ENCODE results near the gene MRPL9. TPM values are rescaled to one million over a fixed set of nuclear protein-coding genes. Genes with fewer than 3 reads are reported as not detected.

Gene MRPL9
- total RNA-seq, 1 experiment from 2014 or later: 122 TPM

DNA sequence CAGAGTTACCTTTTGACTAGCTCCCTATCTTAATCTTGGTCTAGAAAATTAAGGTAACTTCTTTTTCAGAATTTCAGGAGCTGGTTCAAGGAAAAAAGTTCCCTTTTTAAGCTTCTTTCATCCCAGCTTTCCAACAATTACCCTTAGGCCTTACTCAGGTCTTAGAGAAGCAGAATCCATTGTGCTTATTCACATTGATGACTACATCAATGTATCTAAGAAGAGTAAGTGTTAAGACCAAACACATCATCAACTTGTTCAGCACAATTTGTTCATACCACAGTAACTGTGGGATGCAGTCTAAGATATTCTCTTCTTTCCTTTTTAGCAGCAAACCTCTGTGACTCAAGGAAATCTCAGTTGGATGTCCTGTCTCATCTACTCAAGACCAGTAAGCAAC is 4.1 kb downstream of the MRPL9 start:
- peaks cover 4% of the 10 kb centered on the region; the same call in 1 of the 2 replicates for H3K36me3 ChIP-seq (ENCODE audit: control insufficient read depth, insufficient read depth, low read length)
- no peaks in the 10 kb centered on the region for H3K9me3 Mint-ChIP-seq (ENCODE audit: unreplicated experiment)

DNA sequence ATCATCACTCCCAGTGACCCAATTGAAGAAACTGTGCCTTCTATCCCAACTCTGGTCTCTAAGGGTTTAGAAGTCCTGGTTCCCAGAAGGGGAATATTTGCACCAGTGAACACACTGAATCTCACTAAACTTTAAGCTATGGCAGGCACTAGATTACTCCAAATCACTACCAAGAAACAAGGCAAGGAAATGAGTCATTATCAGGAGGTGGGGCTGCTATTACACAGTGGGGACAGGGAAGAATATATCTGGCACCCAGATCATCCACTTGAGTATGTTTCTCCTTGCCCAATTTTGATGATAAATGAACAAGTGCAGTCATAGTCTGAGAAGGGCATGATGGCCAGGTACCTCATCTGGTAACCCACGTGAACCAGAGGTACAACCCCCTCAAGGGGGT is 7.0 kb downstream of the MRPL9 start:
- intact Hi-C loops (cut with micrococcal nuclease; ENCODE audit: unreplicated experiment): no loop called here
- Histone ChIP-seq H3K9me3 (no peaks in the 10 kb centered on the region), H3K36me3 (ENCODE audit: control insufficient read depth, insufficient read depth, low read length) (peaks cover 2% of the 10 kb centered on the region; the same call in 1 of the 2 replicates), H3K27me3 (replicated peaks; ENCODE audit: control insufficient read depth, insufficient read depth, low read length) (no peaks in the 10 kb centered on the region), H3K4me1 (no peaks in the 10 kb centered on the region), H3K4me3 (ENCODE audit: low read depth, low read length) (no peak overlapping the region)
- no peak overlapping the region for H3K4me3 Mint-ChIP-seq (ENCODE audit: unreplicated experiment)
- TF ChIP-seq, protein P1, sequence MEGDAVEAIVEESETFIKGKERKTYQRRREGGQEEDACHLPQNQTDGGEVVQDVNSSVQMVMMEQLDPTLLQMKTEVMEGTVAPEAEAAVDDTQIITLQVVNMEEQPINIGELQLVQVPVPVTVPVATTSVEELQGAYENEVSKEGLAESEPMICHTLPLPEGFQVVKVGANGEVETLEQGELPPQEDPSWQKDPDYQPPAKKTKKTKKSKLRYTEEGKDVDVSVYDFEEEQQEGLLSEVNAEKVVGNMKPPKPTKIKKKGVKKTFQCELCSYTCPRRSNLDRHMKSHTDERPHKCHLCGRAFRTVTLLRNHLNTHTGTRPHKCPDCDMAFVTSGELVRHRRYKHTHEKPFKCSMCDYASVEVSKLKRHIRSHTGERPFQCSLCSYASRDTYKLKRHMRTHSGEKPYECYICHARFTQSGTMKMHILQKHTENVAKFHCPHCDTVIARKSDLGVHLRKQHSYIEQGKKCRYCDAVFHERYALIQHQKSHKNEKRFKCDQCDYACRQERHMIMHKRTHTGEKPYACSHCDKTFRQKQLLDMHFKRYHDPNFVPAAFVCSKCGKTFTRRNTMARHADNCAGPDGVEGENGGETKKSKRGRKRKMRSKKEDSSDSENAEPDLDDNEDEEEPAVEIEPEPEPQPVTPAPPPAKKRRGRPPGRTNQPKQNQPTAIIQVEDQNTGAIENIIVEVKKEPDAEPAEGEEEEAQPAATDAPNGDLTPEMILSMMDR (IDR thresholded peaks at IDR 0.05; ENCODE audit: insufficient read depth in 1 of 2, low read depth in 1 of 2, low read length in 1 of 2, severe bottlenecking in 1 of 2, unreplicated experiment in 1 of 2): no peak
- no TSS peak for BruUV-seq (replicated peaks)
- ChIA-PET CTCF (no interaction called here), POLR2A (no interaction called here)
- H3K9me3 Mint-ChIP-seq (ENCODE audit: unreplicated experiment): no peaks in the 10 kb centered on the region
- H3K27ac Mint-ChIP-seq (ENCODE audit: unreplicated experiment): no peak overlapping the region
- H3K27me3 Mint-ChIP-seq (ENCODE audit: insufficient read depth, unreplicated experiment): no peaks in the 10 kb centered on the region
- H3K4me1 Mint-ChIP-seq (ENCODE audit: low read depth, unreplicated experiment): no peaks in the 10 kb centered on the region
- DNase-seq: no peak
- peaks cover 40% of the 10 kb centered on the region for H3K36me3 Mint-ChIP-seq (ENCODE audit: insufficient read depth, unreplicated experiment)

More for the DNA sequence above, 4.1 kb downstream of the MRPL9 start:
- ChIA-PET POLR2A (interaction anchor here (0.7 kb wide), 1 partner anchor 268 kb away, joined by 4 read pairs; no protein-coding TSS in a partner anchor), CTCF (no interaction called here)
- H3K36me3 Mint-ChIP-seq (ENCODE audit: insufficient read depth, unreplicated experiment): peaks cover 47% of the 10 kb centered on the region
- Histone ChIP-seq H3K9me3 (no peaks in the 10 kb centered on the region), H3K27me3 (replicated peaks; ENCODE audit: control insufficient read depth, insufficient read depth, low read length) (no peaks in the 10 kb centered on the region), H3K4me1 (0 out of 2 replicates have a peak, but pooled peaks cover 3% of the 10 kb centered on the region), H3K4me3 (ENCODE audit: low read depth, low read length) (no peak overlapping the region)
- no peak for DNase-seq
- TF ChIP-seq, protein P1 (IDR thresholded peaks at IDR 0.05; ENCODE audit: insufficient read depth in 1 of 2, low read depth in 1 of 2, low read length in 1 of 2, severe bottlenecking in 1 of 2, unreplicated experiment in 1 of 2): no peak
- no peaks in the 10 kb centered on the region for H3K27me3 Mint-ChIP-seq (ENCODE audit: insufficient read depth, unreplicated experiment)
- H3K4me1 Mint-ChIP-seq (ENCODE audit: low read depth, unreplicated experiment): peaks cover 5% of the 10 kb centered on the region
- H3K27ac Mint-ChIP-seq (ENCODE audit: unreplicated experiment): no peak overlapping the region
- H3K4me3 Mint-ChIP-seq (ENCODE audit: unreplicated experiment): no peak overlapping the region
- intact Hi-C loops (cut with micrococcal nuclease; ENCODE audit: unreplicated experiment): no loop called here
- no TSS peak for BruUV-seq (replicated peaks)

DNA sequence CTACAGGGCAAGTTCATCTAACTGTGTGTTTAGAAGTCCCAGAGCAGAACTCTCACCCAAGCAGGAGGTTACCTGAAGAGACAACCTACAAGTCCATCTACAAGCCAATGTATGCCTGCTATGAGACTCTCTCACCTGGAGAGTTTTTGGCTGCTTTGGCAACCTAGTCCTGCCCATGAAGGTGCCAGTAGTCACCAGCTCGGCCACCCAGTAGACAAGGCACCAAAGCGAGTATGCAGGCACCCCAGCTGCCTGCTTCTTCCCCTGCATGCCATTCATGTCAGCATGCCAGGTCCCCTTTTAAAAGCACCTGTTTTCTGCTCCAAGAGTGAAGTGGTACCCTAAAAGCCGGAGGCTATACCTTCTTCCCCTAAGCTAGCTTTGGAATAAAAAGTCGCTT is 21.8 kb downstream of the MRPL9 start:
- Mint-ChIP-seq H3K4me3 (ENCODE audit: unreplicated experiment) (no peak overlapping the region), H3K27ac (ENCODE audit: unreplicated experiment) (no peak overlapping the region), H3K27me3 (ENCODE audit: insufficient read depth, unreplicated experiment) (peaks cover 3% of the 10 kb centered on the region), H3K9me3 (ENCODE audit: unreplicated experiment) (peaks cover 7% of the 10 kb centered on the region), H3K36me3 (ENCODE audit: insufficient read depth, unreplicated experiment) (no peaks in the 10 kb centered on the region), H3K4me1 (ENCODE audit: low read depth, unreplicated experiment) (peaks cover 7% of the 10 kb centered on the region)
- BruUV-seq (replicated peaks): no TSS peak
- no peaks in the 10 kb centered on the region for H3K36me3 ChIP-seq (ENCODE audit: control insufficient read depth, insufficient read depth, low read length)
- DNase-seq: no peak
- no peaks in the 10 kb centered on the region for H3K27me3 ChIP-seq (replicated peaks; ENCODE audit: control insufficient read depth, insufficient read depth, low read length)
- TF ChIP-seq, protein P1 (IDR thresholded peaks at IDR 0.05; ENCODE audit: insufficient read depth in 1 of 2, low read depth in 1 of 2, low read length in 1 of 2, severe bottlenecking in 1 of 2, unreplicated experiment in 1 of 2): no peak
- peaks cover 17% of the 10 kb centered on the region for H3K9me3 ChIP-seq
- intact Hi-C loops (cut with micrococcal nuclease; ENCODE audit: unreplicated experiment): no loop called here
- ChIA-PET POLR2A (no interaction called here), CTCF (no interaction called here)
- H3K4me1 ChIP-seq: 0 out of 2 replicates have a peak, but pooled peaks cover 7% of the 10 kb centered on the region
- no peak overlapping the region for H3K4me3 ChIP-seq (ENCODE audit: low read depth, low read length)

Data from Caco-2 (cell line).